ENCODE data around the gene CYTH1.

CYTH1 gene

DNA sequence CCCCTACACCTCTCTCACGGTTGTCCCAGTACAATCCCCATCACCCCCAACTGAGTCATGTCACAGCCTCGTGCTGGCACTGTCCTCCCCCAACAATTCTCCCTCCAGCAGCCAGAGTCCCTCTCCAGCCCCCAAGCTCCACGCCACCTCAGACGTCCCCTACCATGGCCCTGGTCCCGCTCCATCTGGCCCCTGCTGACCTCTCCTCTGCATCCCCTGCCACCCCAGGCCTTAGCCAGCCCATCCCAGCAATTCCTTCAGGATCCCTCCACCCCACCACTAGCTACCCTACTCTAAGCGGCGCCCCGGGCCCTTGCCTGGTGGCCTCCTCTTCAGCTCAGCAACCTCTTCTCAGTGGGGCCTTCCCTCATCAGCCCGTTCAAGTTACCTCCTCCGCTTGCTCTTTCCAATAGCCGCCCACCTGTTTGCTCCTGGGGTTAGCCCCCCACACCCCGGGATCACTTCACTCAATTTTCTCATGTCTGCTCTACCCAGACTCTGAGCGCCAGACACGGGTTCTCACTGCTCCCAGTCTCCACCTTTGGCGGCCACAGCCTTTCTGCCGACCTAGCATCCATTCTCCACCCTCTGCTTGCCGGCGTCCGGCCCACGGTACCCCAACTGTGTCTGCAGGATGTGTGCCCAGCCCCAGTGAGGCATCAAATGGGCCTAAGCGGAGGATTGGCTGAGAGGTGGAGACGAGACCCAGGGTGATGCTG lies 112.7 kb downstream of the CYTH1 start:
- no peak for DNase-seq (ENCODE audit: low read depth)

DNA sequence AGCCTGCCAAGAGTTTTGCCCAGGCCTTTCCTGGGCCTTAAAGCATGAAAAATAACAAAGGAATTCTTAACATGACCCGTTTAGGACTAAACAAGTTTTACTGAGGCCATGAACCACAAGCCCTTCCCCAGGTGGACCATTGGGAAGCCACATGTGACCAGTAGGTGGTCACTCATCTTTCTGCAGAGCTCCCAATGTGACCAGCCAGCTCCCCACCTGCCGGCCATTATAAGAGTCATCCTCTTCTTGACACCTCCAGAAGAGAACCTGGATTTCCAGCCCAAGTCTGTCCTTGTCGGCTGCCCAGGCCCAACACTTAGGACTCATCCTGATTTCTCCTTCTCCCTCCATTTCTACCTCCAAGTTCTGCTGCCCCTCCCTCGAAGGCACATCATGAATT lies 113.2 kb downstream of the CYTH1 start:
- no peak for DNase-seq (ENCODE audit: low read depth)

- DNase-seq (ENCODE audit: low read depth), result no peak
Measured at GRCh38 chr17:78667741-78668640, 114.1 kb downstream of the CYTH1 start.

- no peak for DNase-seq (ENCODE audit: low read depth)
Measured at GRCh38 chr17:78667091-78667490, 115.0 kb downstream of the CYTH1 start.

DNA sequence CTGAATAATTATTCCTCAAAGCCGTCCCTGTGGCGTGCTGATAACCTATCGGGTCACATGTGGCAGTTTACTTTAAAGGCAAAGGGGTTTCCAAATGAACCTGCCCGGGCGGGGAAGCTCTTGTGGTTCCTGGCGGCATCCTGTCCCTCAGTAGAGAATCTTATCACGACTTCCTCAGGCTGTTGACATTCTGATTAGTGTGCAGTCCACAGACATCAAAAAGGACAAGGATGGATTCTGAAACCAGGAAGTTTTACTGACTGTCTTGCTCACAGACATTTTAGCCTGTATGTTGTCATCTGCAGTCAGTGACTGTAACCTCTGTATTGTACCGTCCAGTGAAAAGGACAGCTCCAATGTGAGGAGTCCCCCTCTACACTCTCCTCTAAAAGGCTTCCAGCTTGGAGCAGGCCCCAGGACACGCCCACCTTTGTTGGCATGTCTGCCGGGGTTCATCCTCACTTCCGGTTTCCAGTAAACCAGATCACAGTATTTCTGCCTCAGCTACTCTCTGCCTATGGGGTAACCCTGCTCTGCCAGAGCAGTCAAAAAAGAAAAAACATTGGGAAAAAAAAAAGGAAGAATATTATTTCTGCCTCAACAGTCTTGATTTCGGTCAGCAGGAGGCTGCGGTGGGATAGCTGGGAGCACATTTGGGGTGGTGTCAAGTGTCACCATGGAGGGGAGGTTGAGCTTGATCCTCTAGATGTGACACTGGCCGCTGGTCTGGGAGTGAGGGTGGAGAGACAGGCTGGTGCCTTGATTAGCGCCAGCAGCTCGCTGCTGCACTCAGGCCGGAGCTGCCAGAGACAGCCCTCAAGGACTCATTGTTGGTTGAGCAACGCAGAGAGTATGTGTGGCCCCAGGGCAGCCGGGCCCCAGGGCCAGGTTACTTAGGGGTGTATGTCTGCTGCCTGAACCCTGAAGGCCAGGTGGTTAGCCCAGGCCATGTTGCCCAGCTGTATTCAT lies 115.8 kb downstream of the CYTH1 start:
- peak; percentile 24 for DNase-seq (ENCODE audit: low read depth)

DNA sequence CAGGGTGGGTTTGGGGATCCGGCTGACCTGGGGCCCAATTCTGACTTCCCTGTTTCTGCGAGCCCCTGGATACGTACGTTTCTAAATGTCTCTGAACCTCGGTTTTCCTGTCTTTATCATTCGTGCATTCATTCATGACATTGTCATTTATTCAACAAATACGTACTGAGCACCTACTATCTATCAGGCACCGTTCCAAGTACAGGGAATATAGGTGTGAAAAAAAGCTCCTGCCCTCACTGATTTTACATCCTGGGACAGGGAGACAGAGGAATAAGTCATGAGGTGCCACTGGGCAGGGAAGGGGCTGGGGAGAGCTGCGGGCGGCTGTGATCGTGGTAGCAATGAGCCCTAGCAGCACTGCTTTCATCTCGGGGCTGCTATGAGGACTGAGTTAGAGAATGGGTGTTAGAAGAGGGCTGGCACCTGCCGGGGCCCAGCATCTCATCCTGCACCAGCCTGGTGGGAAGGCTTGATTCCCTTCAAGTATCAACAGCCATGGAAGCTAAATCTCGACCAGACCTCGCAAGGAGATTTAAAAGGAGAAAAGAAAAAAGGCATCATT lies 116.6 kb downstream of the CYTH1 start:
- DNase-seq (ENCODE audit: low read depth), result no peak

- DNase-seq (ENCODE audit: low read depth), result no peak
Measured at GRCh38 chr17:78664476-78665386, 117.3 kb downstream of the CYTH1 start.

DNA sequence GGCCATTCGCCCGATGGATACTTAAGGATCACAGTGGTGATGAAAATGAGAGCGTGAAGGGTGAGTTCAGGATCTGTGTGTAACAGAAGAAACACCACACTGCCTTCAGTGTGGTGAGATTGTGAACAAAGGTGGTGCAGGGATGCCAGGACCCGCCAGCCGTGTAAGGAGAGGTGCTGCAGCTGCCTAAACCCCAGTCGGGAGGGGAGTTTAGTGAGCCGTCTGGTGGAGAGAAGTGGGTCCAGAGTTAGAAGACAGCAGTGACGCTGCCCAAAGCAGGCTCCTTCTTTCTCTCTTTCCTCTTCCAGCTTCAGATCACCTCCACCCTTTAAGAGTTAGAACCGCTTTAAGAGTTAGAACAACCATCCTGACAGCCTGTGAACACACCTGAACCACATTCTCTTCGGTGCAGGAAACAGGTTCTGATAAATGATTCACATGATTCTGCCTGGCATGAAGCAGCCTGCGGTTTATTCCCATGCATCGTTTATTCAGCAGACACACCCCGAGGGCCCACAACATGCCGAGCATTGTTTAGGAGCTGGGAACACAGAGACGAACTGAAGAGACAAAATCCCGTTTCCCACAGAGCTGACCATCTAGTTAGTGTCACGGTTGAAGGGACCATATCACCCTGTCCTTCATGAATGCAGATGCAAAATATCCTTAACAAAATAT lies 120.8 kb downstream of the CYTH1 start:
- DNase-seq (ENCODE audit: low read depth), result no peak

DNA sequence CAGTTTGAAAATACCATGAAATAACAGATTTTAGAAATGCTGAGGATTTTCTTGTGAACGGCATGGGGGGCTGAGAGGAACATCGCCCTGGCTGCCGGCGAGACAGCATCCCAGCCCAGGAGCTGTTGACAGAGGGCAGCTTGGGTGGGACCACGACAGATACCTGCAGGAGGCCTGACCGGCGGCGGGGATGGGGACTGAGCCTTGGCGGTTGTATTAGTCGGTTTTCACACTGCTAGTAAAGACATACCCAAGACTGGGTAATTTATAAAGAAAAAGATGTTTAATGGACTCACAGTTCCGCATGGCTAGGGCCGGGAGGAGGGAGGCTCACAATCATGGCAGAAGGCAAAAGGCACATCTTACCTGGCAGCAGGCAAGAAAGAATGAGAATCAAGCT lies 122.5 kb downstream of the CYTH1 start:
- DNase-seq (ENCODE audit: low read depth), result no peak

- no peak for DNase-seq (ENCODE audit: low read depth)
Measured at GRCh38 chr17:78658281-78658785, 123.7 kb downstream of the CYTH1 start.

GRCh38 chr17:78655251-78655940 lies 126.7 kb downstream of the CYTH1 start:
- no peak for DNase-seq (ENCODE audit: low read depth)

DNA sequence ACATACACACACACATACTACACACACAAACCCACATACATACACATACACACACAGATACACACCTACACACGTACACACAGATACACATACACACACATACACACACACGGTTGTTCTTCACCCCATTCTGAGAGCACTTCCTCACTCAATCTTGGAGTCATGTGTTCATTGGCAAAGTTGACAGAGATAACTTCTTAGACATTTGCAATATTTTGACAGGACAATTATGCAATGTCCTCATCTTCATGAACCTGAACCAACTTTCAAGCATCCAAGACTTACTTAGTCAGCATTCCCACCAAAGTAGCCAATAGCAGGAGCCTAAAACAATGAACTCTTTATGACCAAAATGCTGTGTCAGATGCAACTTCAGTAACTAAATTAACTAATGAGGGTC lies 127.7 kb downstream of the CYTH1 start:
- DNase-seq (ENCODE audit: low read depth), result no peak

- DNase-seq (ENCODE audit: low read depth), result no peak
Measured at GRCh38 chr17:78653382-78653781, 128.7 kb downstream of the CYTH1 start.

GRCh38 chr17:78652913-78653312 lies 129.2 kb downstream of the CYTH1 start:
- no peak for DNase-seq (ENCODE audit: low read depth)

- no peak for DNase-seq (ENCODE audit: low read depth)
Measured at GRCh38 chr17:78652024-78652423, 130.0 kb downstream of the CYTH1 start.

GRCh38 chr17:78651554-78651953 lies 130.5 kb downstream of the CYTH1 start:
- no peak for DNase-seq (ENCODE audit: low read depth)

DNA sequence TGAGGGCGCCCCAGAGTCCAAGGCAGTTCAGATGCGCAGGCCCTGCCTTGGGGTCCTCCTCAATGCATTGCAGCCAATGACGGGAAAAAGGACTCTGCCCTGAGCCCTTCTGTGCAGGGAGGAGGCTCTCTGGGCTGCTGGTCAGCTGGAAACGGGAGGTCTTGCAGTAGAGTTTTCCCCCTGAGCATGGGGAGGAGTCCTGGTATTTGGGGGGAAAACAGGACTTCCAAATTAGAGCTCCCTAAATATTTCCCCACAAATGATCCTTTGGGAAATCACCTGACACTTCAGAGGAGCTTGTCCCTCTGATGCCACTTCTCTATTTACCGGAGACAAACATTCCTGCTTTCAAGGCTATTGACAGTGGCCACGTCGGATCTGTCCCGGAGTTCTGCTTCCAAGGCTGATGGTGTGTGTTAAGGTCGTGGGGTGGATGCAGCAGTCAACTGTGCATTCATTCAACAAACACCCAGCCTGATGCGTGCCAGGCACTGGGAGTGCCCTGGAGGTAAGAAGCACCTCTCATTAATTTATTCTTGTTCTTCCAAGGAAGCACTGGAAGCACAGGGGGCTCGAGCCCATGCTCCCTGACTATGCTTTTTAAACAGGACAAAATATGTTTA lies 131.9 kb downstream of the CYTH1 start:
- DNase-seq (ENCODE audit: low read depth), result no peak

DNA sequence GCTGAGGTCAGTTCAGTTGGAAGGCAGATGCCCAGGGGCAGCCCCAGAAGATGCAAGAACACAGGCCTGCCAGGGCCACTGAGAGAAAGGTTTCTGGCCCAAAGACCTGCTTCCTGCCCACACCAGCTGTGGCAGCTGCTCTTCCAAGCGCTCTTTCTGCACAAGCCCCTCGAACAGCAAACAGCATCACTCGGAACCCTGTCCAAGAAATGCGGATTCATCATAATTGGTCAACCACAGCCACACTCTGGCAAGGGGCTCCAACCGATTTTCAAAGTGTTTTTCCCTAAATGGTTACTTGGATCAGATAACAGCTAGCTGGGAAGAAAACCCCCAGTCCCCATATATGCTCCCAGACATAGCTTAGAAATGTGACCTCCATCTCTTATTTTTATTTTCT lies 133.8 kb downstream of the CYTH1 start:
- no peak for DNase-seq (ENCODE audit: low read depth)

DNA sequence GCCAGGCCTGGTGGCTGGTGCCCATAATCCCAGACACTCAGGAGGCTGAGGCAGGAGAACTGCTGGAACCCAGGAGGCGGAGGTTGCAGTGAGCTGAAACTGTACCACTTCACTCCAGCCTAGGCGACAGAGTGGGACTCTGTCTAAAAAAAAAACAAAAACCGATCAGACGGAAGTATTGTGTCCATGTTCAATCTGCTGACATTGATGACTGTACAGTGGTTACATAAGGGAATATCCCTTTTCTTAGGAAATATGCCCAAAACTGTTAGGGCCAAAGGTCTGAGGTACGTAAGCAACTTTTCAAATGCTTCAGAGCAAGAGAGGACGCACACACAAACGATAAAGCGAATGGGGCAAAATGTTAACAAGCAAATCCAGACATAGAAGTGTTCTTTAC lies 135.0 kb downstream of the CYTH1 start:
- DNase-seq (ENCODE audit: low read depth), result no peak

All from activated T-cell treated with anti-CD3 and anti-CD28 coated beads for 1 hour (primary cell).